H7 (cell line): ENCODE results near the gene MELK. TPM values are rescaled to one million over a fixed set of nuclear protein-coding genes. Genes with fewer than 3 reads are reported as not detected.

ENCODE experiments used
- DNase-seq: peaks from one replicate; pipeline ENCODE4 v3.0.0; 2012
- H3K27me3 ChIP-seq: 2 replicates; pipeline ENCODE4 v1.6.0; 2011; ENCODE audit warnings: mild to moderate bottlenecking, low read length; ENCODE audit not compliant: control insufficient read depth, insufficient read depth
- H3K36me3 ChIP-seq: replicated peaks from 2 replicates; pipeline ENCODE4 v1.5.1; 2011; ENCODE audit warnings: low read length; ENCODE audit not compliant: control insufficient read depth, insufficient read depth
- H3K4me3 ChIP-seq: 2 replicates; pipeline ENCODE4 v1.5.1; 2011; ENCODE audit warnings: low read depth, mild to moderate bottlenecking, control low read depth, low read length, moderate library complexity; ENCODE audit not compliant: insufficient read depth
- total RNA-seq: library from RNA; depleted of rRNA; stranded (reverse); fragments of >200 nt; shearing (Covaris generic); gene quantifications from 2 replicates; pipeline ENCODE4 v1.2.3, GENCODE V29; 2014

Gene MELK
- total RNA-seq, 1 experiment from 2014 or later, result 65.2 TPM

- H3K4me3 ChIP-seq, result no peak overlapping the region
- peaks cover 5% of the 10 kb centered on the region; the same call in 1 of the 2 replicates for H3K36me3 ChIP-seq
- no peak for DNase-seq
- no peaks in the 10 kb centered on the region for H3K27me3 ChIP-seq
Measured at GRCh38 chr9:36676091-36676490, 103.4 kb downstream of the MELK start.

- Histone ChIP-seq H3K27me3 (no peaks in the 10 kb centered on the region), H3K36me3 (peaks cover 3% of the 10 kb centered on the region; the same call in 1 of the 2 replicates), H3K4me3 (no peak overlapping the region)
- DNase-seq, result no peak
Measured at GRCh38 chr9:36676778-36677485, 104.2 kb downstream of the MELK start.

GRCh38 chr9:36677611-36678010 lies 104.9 kb downstream of the MELK start:
- no peak overlapping the region for H3K4me3 ChIP-seq
- peaks cover 3% of the 10 kb centered on the region; the same call in 1 of the 2 replicates for H3K36me3 ChIP-seq
- no peak for DNase-seq
- H3K27me3 ChIP-seq, result no peaks in the 10 kb centered on the region

GRCh38 chr9:36679710-36680109 lies 107.0 kb downstream of the MELK start:
- no peak for DNase-seq
- H3K36me3 ChIP-seq, result peaks cover 2% of the 10 kb centered on the region; the same call in 1 of the 2 replicates
- H3K27me3 ChIP-seq, result no peaks in the 10 kb centered on the region
- no peak overlapping the region for H3K4me3 ChIP-seq

GRCh38 chr9:36686471-36686870 lies 113.8 kb downstream of the MELK start:
- Histone ChIP-seq H3K36me3 (no peaks in the 10 kb centered on the region), H3K4me3 (no peak overlapping the region), H3K27me3 (no peaks in the 10 kb centered on the region)
- DNase-seq, result no peak

GRCh38 chr9:36690412-36691168 lies 117.9 kb downstream of the MELK start:
- Histone ChIP-seq H3K4me3 (no peak overlapping the region), H3K36me3 (no peaks in the 10 kb centered on the region), H3K27me3 (no peaks in the 10 kb centered on the region)
- DNase-seq, result no peak

GRCh38 chr9:36691671-36692070 lies 119.0 kb downstream of the MELK start:
- Histone ChIP-seq H3K27me3 (no peaks in the 10 kb centered on the region), H3K4me3 (no peak overlapping the region), H3K36me3 (no peaks in the 10 kb centered on the region)
- no peak for DNase-seq

GRCh38 chr9:36698984-36699383 lies 126.3 kb downstream of the MELK start:
- H3K27me3 ChIP-seq, result no peaks in the 10 kb centered on the region
- no peak for DNase-seq

GRCh38 chr9:36704148-36704547 lies 131.5 kb downstream of the MELK start:
- no peaks in the 10 kb centered on the region for H3K36me3 ChIP-seq
- H3K4me3 ChIP-seq, result no peak overlapping the region
- no peak for DNase-seq
- no peaks in the 10 kb centered on the region for H3K27me3 ChIP-seq

More at GRCh38 chr9:36698984-36699383, 126.3 kb downstream of the MELK start:
- H3K36me3 ChIP-seq, result no peaks in the 10 kb centered on the region
- no peak overlapping the region for H3K4me3 ChIP-seq

GRCh38 chr9:36713515-36714490 lies 141.1 kb downstream of the MELK start:
- no peak for DNase-seq
- Histone ChIP-seq H3K27me3 (no peaks in the 10 kb centered on the region; the same call in 1 of the 2 replicates), H3K36me3 (no peaks in the 10 kb centered on the region), H3K4me3 (no peak overlapping the region)

- H3K4me3 ChIP-seq, result no peak overlapping the region
- no peak for DNase-seq
- no peaks in the 10 kb centered on the region for H3K36me3 ChIP-seq
- no peaks in the 10 kb centered on the region; the same call in 1 of the 2 replicates for H3K27me3 ChIP-seq
Measured at GRCh38 chr9:36716496-36716895, 143.8 kb downstream of the MELK start.

- no peaks in the 10 kb centered on the region for H3K36me3 ChIP-seq
- H3K27me3 ChIP-seq, result no peaks in the 10 kb centered on the region; the same call in 1 of the 2 replicates
- DNase-seq, result no peak
- no peak overlapping the region for H3K4me3 ChIP-seq
Measured at GRCh38 chr9:36717276-36717675, 144.6 kb downstream of the MELK start.

- Histone ChIP-seq H3K4me3 (no peak overlapping the region), H3K36me3 (no peaks in the 10 kb centered on the region), H3K27me3 (no peaks in the 10 kb centered on the region; the same call in 1 of the 2 replicates)
- no peak for DNase-seq
Measured at GRCh38 chr9:36718612-36719011, 145.9 kb downstream of the MELK start.

- Histone ChIP-seq H3K27me3 (no peaks in the 10 kb centered on the region; the same call in 1 of the 2 replicates), H3K36me3 (no peaks in the 10 kb centered on the region), H3K4me3 (no peak overlapping the region)
- no peak for DNase-seq
Measured at GRCh38 chr9:36720043-36720442, 147.3 kb downstream of the MELK start.
